Omental fat pad (tissue), 4 donors: ENCODE measurements around the gene LOXL3. TPM values are rescaled to one million over a fixed set of nuclear protein-coding genes. Genes with fewer than 3 reads are reported as not detected.

Experiments used
- ATAC-seq: fragments of 150-250 bp; one replicate; pipeline ENCODE4 v1.9.1; 2016; ENCODE audit warnings: mild to moderate bottlenecking, moderate library complexity; ENCODE audit not compliant: low FRiP score
- DNase-seq: peaks from one replicate; pipeline ENCODE4 v3.0.0-alpha.2; 2019; ENCODE audit warnings: low spot score
- CTCF ChIP-seq, 3 donors: fragments of 450-650 bp; IDR thresholded peaks; one replicate each; pipeline ENCODE4 v1.5.1; 2016 to 2017; ENCODE audit warnings: antibody characterized with exemption in 3 of 3, mild to moderate bottlenecking in 3 of 3, moderate library complexity in 2 of 3
- total RNA-seq, 4 donors: library from RNA; depleted of rRNA; stranded (reverse); fragments of >200 nt; gene quantifications; one replicate each; pipeline ENCODE4 v1.1.0, GENCODE V29; 2016

Gene LOXL3
- total RNA-seq, 4 donors from 2014 or later = 7.5 to 12.4 (median 9.1) TPM

GRCh38 chr2:74551530-74551929 lies 2.2 kb downstream of the LOXL3 start:
- no peak for TF ChIP-seq CTCF (IDR thresholded peaks at IDR 0.05)
- ATAC-seq (no peak), DNase-seq (no peak)

- no peak for TF ChIP-seq CTCF (IDR thresholded peaks at IDR 0.05)
- DNase-seq (no peak), ATAC-seq (no peak)
These were observed 3.5 kb downstream of the LOXL3 start for GRCh38 chr2:74550231-74550630.

DNA sequence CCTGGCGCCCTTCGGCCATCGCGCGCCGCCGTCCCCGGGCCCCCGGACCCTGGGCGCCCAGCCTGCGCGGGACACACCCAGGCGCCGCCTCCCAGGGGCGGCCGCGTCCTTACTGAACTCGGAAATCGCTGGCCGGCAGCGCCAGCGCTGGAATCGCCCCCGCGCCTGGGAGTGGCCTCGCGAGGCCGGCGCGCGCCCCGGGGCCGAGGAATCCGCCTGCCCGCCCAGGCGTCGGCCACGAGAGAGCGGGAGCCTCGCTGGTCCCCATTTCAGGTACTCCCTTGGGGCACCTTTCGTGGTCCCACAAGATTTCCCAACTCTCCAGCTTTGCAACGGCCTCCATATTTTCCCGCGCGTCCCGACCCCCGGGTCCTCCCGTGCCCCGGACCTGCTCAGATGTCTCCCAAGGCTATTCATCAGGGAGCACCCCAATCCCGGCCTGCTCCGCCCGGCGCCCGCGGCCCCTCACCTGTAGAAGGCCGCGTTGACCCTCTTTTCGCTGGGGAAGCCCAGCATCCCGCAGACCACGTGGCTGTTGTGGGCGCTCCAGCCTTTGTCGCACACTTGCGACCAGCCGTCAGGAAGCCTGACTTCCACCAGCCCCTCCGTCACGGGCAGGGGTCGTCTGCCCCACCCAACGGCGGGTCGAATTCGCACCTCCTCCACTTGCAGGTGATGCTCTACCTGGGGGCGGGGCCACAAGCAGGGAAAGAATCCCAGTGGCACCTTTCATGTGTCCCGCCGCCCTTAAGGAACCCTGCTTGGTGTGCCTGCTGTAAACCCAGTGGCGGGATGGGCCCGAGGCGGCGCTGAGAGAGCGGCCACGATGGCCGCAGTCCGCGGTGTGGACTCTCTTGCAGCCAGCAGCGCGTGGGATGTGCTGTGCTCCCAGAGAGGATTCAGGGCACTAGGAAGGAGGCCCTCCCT lies 4.6 kb downstream of the LOXL3 start:
- ATAC-seq = peak; percentile 79
- no peak for TF ChIP-seq CTCF (IDR thresholded peaks at IDR 0.05)
- no peak for DNase-seq

DNA sequence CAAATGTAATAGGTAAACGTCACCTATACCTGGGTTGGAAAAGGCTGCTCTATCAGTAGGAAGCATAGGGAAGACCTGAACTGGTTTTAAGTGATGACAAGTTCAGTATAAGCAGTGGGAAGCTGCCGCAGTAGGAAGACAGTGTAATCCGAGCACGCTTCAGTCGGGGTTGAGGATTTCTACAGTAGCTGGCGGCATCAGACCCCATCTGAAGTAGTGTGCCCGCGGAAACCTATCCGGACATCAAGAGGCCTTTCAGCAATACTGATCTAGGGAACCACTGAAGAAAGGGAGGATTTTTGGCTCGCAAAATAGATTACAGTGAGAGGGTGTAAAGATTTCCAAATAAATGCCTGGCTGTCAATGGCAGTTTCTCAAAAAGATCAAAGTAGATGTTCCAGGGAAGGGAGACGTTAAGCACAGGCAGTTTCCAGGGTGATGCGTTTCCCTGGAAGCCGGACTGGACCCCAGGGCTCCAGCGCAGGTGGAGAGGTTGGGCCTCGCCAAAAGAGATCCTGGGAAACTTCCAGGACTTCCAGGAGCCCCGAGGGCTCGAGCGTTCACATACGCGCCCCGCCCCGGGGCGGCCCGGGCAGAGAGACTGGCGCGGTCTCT lies 5.3 kb downstream of the LOXL3 start:
- no peak for TF ChIP-seq CTCF (IDR thresholded peaks at IDR 0.05)
- no peak for DNase-seq
- peak; percentile 49 for ATAC-seq

DNA sequence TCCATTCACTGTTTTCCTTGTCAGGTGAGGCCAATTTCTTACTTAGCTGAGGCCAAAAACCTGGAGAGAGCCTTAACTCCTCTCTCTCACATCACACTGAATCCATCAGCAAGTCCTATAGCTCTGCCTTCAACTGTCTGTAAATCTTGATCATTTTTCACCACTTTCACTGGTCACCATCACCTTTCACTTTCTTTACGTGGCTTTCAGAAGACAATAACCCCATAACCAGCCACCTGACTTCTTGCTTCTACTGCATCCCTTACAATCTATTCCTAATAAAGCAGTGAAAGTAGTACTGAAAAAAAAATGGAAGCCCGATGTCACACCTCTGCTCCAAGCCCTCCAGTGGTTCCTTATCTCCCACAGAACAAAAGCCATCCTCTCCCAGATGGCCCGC lies 7.7 kb downstream of the LOXL3 start:
- DNase-seq (no peak), ATAC-seq (no peak)
- TF ChIP-seq CTCF (IDR thresholded peaks at IDR 0.05) = no peak

DNA sequence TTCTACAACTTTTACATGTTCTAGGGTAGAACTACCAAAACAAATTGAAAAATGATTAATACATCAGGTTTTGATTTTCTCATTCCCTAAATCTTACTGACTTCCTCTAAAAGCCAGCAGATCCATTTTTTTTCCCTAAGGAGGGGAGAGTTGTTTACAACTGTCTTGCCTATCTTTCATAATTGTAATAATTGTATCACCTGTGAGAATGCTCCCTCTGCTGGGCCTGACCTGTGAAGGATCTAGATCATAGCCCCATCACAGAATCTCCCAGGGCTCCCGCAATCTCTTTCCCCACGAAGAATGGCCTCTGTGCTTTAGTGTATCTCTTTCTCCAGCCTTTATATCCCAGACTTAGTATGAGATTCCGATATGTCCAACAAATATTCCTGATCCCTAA lies 9.1 kb downstream of the LOXL3 start:
- no peak for ATAC-seq
- TF ChIP-seq CTCF (IDR thresholded peaks at IDR 0.05) = no peak
- DNase-seq = no peak
